Measurements from ENCODE around the gene FBXL17. TPM values are rescaled to one million over a fixed set of nuclear protein-coding genes. Genes with fewer than 3 reads are reported as not detected.

The FBXL17 gene
- total RNA-seq, 2 donors from 2014 or later = 14.1 to 22.8 TPM

DNA sequence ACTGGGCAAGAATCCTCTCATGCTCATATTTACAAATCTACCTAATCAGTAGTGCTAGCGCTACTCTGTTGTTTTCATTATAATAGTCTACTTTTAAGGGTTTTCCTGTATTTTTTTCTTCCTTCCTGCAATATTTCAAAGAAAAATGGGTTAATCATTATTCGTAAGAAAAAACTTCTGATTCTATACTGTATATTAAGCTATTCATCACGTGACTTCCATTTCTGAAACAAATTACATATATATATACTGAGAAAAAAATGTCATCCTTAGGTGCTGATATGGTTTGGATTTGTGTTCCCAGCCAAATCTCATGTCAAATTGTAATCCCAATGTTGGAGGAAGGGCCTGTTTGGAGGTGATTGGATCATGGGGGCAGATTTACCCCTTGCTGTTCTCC lies 197.0 kb downstream of the FBXL17 start:
- intact Hi-C loops (cut with DNase I) = no loop called here
- H3K4me3 ChIP-seq = no peak overlapping the region
- H3K36me3 ChIP-seq = no peaks in the 10 kb centered on the region
- no peaks in the 10 kb centered on the region for H3K27me3 ChIP-seq
- no peak overlapping the region for H3K27ac ChIP-seq
- no peaks in the 10 kb centered on the region for H3K4me1 ChIP-seq
- DNase-seq = no peak
- no peak overlapping the region for H3K9ac ChIP-seq (ENCODE audit: low read depth in 2 of 2, low read length in 2 of 2)
- TF ChIP-seq, protein P1, sequence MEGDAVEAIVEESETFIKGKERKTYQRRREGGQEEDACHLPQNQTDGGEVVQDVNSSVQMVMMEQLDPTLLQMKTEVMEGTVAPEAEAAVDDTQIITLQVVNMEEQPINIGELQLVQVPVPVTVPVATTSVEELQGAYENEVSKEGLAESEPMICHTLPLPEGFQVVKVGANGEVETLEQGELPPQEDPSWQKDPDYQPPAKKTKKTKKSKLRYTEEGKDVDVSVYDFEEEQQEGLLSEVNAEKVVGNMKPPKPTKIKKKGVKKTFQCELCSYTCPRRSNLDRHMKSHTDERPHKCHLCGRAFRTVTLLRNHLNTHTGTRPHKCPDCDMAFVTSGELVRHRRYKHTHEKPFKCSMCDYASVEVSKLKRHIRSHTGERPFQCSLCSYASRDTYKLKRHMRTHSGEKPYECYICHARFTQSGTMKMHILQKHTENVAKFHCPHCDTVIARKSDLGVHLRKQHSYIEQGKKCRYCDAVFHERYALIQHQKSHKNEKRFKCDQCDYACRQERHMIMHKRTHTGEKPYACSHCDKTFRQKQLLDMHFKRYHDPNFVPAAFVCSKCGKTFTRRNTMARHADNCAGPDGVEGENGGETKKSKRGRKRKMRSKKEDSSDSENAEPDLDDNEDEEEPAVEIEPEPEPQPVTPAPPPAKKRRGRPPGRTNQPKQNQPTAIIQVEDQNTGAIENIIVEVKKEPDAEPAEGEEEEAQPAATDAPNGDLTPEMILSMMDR (IDR thresholded peaks at IDR 0.05) = no peak
- no peaks in the 10 kb centered on the region for H3K9me3 ChIP-seq

DNA sequence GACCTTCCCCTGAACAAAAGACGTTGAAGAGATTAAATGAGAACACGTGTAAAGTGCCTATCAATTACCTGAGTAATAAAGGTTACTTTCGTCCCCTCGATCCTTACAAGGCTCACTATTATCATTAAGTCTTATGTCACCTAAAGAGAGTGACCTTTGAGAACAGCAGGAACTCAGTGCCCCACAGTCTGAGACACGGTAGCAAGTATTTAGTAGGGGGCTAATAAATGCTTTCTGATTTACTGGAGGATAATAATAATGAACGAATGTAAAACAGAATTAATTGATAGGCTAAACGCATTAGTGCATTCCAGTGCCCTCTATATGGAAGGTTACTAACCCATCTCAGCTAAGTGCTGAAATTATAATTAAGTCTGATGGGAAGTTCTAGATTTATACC lies 199.9 kb downstream of the FBXL17 start:
- Histone ChIP-seq H3K4me3 (no peak overlapping the region), H3K4me1 (no peaks in the 10 kb centered on the region), H3K9ac (ENCODE audit: low read depth in 2 of 2, low read length in 2 of 2) (no peak overlapping the region), H3K27me3 (no peaks in the 10 kb centered on the region), H3K9me3 (no peaks in the 10 kb centered on the region), H3K36me3 (no peaks in the 10 kb centered on the region), H3K27ac (no peak overlapping the region)
- DNase-seq = no peak
- intact Hi-C loops (cut with DNase I) = no loop called here
- TF ChIP-seq, protein P1 (IDR thresholded peaks at IDR 0.05) = no peak

DNA sequence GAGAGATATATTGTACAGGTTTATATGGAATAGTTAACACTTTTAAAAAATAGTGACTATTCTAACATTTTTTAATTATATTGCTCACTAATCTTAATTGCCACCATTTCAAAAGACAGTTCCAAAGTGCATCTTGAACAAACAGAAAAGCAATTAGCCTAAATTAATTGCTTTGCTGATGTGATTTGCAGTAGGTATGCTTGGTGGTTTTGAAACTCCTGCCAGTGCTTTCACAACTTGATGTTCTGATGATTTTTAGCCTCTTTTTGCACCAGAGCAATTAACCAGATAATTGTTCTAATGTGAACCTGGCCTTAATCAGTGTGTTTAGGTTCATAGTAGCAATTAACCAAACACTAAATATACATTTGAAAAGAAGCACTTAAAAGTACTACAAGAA lies 207.6 kb downstream of the FBXL17 start:
- no peak for DNase-seq
- TF ChIP-seq, protein P1 (IDR thresholded peaks at IDR 0.05) = no peak
- Histone ChIP-seq H3K4me3 (no peak overlapping the region), H3K4me1 (no peaks in the 10 kb centered on the region), H3K36me3 (no peaks in the 10 kb centered on the region), H3K27ac (no peak overlapping the region), H3K9me3 (no peaks in the 10 kb centered on the region), H3K27me3 (no peaks in the 10 kb centered on the region), H3K9ac (ENCODE audit: low read depth in 2 of 2, low read length in 2 of 2) (no peak overlapping the region)
- intact Hi-C loops (cut with DNase I) = no loop called here

DNA sequence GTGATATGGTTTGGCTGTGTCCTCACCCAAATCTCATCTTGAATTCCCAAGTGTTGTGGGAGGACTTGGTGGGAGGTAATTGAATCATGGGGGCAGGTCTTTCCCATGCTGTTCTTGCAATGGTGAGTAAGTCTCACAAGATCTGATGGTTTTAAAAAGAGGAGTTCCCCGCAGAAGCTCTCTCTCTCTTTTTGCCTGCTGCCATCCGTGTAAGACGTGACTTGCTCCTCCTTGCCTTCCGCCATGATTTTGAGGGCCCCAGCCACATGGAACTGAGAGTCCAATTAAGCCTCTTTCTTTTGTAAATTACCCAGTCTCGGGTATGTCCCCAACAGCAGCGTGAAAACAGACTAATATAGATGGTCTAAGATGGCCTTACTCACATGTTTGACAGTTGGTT lies 210.1 kb downstream of the FBXL17 start:
- TF ChIP-seq, protein P1 (IDR thresholded peaks at IDR 0.05) = no peak
- Histone ChIP-seq H3K4me1 (no peaks in the 10 kb centered on the region), H3K9ac (ENCODE audit: low read depth in 2 of 2, low read length in 2 of 2) (no peak overlapping the region), H3K9me3 (no peaks in the 10 kb centered on the region), H3K4me3 (no peak overlapping the region), H3K36me3 (no peaks in the 10 kb centered on the region), H3K27me3 (no peaks in the 10 kb centered on the region), H3K27ac (no peak overlapping the region)
- DNase-seq = no peak
- intact Hi-C loops (cut with DNase I) = no loop called here

DNA sequence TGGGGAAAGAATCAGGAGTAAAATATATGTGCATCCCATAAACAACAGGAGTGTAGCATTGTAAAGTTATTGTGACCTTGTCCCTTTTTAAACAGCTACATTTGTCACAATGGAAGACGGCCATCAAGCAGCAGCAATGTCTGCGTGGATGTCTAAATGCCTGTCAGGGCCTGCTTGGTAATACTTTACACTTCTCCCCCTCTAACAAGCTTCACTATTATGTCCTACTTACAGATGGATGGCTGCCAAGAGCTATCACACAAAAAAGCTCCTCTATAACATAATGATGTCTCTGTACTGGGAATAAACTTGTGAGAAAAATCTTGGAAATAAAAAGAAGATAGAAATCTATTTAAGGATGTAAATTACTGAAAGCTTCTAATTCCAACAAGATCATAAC lies 213.0 kb downstream of the FBXL17 start:
- Histone ChIP-seq H3K36me3 (no peaks in the 10 kb centered on the region), H3K27me3 (no peaks in the 10 kb centered on the region), H3K9ac (ENCODE audit: low read depth in 2 of 2, low read length in 2 of 2) (no peak overlapping the region), H3K9me3 (no peaks in the 10 kb centered on the region), H3K4me3 (no peak overlapping the region), H3K27ac (no peak overlapping the region), H3K4me1 (no peaks in the 10 kb centered on the region)
- intact Hi-C loops (cut with DNase I) = no loop called here
- TF ChIP-seq, protein P1 (IDR thresholded peaks at IDR 0.05) = no peak
- DNase-seq = no peak

DNA sequence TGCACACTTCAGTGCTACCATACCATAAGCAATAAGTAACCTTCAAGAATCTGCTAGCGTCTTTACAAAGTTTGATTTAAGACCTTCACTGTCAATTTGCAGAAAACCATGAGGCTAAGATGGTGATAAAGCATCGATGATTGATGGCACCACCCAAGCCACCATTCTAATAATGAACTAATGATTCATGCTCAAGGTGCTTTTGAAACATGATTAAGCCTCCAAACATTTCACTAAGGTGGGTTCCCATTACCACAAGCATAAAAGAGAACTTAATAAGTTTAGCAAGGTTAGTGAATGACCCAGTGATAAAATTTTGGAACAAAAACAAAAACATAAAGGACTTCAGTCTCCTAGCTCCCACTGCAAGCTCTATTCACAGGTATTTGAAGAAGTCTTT lies 214.7 kb downstream of the FBXL17 start:
- no peak for DNase-seq
- Histone ChIP-seq H3K36me3 (no peaks in the 10 kb centered on the region), H3K9ac (ENCODE audit: low read depth in 2 of 2, low read length in 2 of 2) (no peak overlapping the region), H3K4me1 (no peaks in the 10 kb centered on the region), H3K9me3 (no peaks in the 10 kb centered on the region), H3K4me3 (no peak overlapping the region), H3K27me3 (no peaks in the 10 kb centered on the region), H3K27ac (no peak overlapping the region)
- intact Hi-C loops (cut with DNase I) = no loop called here
- TF ChIP-seq, protein P1 (IDR thresholded peaks at IDR 0.05) = no peak
